HG03175 (cell line): ENCODE measurements around the gene TIA1.
A peak's percentile ranks its signal among the peaks of the same experiment; 100 is the strongest.
"Not testable (repeated sequence)": the region's sequence is repeated elsewhere in the genome, so short reads cannot be mapped to it uniquely, and the experiment has no call there.

Source experiments
- ATAC-seq: cut with Tn5 transposase; IDR thresholded peaks from one replicate; pipeline ENCODE4 v1.9.1; 2021; ENCODE audit warnings: mild to moderate bottlenecking, moderate library complexity; ENCODE audit not compliant: unreplicated experiment

The TIA1 gene, protein sequence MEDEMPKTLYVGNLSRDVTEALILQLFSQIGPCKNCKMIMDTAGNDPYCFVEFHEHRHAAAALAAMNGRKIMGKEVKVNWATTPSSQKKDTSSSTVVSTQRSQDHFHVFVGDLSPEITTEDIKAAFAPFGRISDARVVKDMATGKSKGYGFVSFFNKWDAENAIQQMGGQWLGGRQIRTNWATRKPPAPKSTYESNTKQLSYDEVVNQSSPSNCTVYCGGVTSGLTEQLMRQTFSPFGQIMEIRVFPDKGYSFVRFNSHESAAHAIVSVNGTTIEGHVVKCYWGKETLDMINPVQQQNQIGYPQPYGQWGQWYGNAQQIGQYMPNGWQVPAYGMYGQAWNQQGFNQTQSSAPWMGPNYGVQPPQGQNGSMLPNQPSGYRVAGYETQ

DNA sequence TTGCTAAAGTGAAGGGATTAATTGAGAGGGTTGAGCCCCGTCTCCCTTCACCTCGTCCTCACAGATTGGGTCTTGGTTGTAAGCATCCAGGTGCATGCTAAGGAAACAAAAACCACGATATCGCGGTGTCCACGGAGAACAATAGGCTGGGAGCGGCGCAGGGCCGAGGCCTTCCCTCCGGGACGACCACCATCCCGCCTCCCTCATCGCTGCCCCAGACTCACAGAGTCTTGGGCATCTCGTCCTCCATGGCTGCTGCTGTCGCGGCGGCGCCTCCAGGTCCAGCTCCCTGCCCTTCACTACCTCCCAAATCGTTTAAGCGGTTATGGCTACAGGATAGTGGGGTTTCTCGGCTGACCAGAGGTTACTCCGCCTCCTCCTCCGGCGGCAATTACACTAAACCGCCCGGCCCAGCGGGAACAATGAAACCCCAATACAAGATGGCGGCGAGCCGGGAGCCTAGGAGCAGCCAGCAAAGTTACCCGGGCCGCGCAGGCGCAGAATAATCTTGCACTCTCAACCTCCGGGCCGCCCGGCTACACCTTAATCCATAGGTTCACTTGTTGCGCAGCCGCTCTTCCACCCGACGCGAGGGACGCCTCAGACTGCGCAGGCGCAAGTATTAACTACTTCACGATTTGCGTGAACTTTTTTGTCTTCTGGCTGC, at the start of gene TIA1:
TSS of gene TIA1 (minus strand) at position 448 of the 667 bp plus-strand sequence. CDS start at position 250, 198 bp downstream.
- ATAC-seq, result peak; percentile 95

DNA sequence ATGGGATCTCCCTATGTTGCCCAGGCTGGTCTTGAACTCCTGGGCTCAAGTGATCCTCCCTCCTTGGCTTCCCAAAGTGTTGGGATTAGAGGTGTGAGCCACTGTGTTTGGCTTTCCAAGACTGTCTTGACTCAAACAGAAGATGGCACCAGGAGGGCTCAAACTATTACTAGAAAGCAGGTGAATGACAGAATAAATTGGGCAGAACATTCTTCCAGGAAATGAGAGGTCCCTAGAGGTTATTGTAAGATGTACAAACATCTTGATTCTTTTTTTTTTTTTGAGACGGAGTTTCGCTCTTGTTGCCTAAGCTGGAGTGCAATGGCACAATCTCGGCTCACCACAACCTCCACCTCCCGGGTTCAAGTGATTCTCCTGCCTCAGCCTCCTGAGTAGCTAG, 49.4 kb upstream of the TIA1 start:
- ATAC-seq, result not testable (repeated sequence)

DNA sequence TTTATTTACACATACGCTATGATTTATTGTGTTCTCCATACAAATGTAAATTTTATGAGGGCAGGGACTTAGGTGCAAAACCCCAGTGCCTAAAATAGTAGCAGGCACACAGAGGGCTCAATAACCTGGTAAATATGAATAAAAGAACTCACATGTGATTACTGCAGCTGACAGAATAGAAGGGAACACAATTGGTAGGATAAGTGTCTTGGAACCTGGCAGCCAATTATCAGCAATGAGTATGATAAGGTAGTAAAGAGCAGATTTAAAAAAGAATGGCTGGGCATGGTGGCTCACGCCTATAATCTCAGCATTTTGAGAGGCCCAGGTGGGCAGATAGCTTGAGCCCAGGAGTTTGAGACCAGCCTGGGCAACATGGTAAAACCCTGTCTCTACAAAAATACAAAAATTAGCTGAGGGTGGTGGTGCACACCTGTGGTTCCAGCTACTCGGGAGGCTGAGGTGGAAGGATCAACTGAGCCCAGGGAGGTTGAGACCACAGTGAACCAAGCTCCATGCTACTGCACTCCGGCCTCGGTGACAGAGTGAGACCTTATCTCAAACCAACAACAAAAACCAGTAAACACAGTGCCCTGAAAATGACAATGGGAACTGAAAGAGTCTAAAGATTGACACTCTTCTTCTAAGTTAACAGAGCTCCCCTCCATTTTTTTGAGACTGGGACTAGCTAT, 35.2 kb upstream of the TIA1 start:
- no peak for ATAC-seq

DNA sequence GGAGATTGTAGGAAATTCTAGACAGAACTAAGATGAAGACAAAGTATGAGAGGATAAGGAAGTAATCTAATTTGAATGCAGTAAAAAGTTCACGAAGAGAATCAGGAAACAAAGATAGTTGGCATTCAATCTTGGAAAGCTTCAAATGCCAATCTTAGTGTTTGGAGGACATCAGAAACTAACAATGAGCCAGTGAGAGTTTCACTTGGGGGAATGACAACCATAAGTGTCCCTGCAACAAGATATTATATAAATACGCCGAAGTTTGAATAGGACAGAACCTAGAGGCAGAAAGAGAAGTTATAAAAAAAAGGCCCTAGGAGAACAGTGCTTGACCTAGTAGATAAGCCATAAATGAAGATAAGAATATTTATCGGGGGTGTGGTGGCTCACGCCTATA, 34.0 kb upstream of the TIA1 start:
- ATAC-seq, result no peak

DNA sequence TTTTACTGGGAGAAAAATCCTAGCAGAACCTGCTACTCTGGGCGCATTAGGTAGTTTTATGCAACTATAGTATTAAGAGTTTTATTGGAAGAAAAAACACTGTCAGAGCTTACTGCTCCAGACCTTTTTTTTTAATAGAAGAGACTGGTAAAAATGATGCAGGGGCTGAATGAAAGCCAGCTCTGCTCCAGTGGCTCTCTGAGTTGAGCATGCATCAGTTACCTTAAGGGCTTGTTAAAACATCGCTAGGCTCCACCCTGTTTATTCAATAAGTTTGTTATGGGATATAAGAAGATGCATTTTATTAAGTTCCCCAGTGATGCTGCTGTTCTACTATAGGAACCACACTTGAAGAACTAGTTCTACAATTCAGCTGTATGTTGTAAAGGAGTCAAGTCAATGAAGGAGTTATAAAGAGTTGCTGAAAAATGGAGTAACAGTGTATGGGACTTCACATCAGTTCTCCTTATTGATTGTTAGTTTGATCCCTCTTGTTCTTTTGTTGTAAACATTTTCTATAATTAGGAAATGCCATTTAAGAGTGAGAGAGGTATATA, 31.9 kb upstream of the TIA1 start:
- ATAC-seq, result no peak

DNA sequence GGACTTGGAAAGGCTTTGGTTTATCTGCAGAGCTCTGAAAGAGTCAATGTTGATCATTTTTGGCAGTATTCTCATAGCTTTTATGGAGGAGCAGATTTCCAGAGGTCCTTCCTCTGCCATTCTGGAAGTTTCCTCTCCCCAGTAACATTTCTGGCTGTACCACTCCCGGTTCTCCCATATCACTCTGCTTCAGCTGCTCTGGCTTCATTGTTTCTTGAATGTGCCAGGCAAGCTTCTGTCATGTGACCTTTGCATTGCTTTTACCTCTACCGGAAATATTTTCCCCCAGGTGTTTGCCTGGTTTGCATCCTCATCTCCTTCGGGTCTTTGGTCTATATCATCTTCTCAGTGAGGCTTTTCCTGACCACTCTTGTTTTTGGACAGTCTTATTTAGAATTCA, 21.9 kb upstream of the TIA1 start:
- ATAC-seq, result no peak

DNA sequence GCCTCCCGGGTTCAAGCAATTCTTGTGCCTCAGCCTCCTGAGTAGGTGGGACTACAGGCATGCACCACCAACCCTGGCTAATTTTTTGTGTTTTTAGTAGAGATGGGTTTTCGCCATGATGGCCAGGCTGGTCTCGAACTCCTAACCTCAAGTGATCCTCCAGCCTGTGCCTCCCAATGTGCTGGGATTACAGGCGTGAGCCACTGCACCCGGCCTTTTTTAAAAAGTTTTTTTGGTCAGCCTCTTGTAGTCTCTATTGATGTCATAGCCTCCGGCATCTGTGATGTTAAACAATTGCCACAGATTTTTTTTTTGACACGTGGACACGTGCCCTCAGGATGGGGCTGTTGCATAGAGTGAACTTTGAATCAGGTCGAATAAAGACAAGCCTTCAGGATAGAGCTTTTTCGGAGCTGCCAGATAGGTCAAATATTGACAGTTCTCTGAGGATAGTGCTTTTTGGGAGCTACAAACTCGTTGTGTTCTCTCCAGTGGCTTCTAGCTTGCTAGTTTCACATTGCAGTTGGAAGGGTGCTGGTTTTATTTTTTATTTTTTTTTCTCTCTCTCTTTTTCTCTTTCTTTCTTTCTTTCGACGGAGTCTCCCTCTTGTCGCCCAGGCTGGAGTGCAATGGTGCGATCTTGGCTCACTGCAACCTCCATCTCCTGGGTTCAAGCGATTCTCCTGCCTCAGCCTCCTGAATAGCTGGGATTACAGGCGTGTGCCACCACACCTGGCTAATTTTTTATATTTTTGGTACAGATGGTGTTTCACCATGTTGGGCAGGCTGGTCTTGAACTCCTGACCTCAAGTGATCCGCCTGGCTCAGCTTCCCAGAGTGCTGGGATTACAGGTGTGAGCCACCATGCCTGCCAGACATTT, 21.2 kb upstream of the TIA1 start:
- not testable (repeated sequence) for ATAC-seq

DNA sequence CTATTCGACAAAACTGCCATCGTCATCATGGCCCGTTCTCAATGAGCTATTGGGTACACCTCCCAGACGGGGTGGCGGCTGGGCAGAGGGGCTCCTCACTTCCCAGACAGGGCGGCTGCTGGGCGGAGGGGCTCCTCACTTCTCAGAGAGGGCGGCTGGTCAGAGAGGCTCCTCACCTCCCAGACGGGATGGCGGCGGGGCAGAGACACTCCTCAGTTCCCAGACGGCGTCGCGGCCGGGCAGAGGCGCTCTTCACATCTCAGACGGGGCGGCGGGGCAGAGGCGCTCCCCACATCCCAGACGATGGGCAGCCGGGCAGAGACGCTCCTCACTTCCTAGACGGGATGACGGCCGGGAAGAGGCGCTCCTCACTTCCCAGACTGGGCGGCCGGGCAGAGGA, 18.5 kb upstream of the TIA1 start:
- not testable (repeated sequence) for ATAC-seq

DNA sequence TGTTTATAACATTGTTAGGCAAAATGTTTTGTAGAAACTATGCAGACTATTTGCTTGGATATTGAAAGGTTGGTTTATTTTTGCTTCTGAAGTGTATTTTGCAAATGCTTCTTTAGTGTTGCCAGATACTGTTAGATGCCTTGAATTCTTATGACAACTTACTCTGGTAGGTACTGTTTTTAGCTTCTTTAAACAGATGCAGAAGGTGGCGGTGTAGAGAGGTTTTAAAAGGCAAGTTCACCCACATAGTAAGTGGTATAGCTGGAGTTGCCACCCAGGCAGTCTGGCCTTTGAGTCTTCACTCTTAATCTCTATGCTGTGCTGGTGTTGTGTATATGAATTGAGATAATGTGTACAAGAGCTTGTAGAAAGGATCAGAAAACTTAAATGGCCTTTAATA, 13.1 kb upstream of the TIA1 start:
- ATAC-seq, result no peak

DNA sequence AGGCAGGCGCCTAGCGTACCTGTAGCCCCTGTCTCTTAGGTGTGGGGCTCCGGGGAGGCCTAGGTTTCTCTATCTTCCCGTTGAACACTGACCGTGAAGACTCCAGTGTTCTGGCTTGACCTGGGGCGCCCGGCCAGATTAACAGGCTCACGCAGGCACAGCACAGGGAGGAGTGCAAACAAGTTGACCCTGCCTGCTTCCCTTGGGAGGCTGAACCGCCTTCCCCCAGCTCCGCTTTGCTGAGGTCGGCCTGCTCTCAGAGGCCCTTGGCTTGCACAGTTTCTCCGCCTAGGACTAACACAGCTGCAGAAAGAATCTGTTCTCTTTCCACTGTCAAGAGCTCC, 10.1 kb upstream of the TIA1 start:
- ATAC-seq, result no peak

DNA sequence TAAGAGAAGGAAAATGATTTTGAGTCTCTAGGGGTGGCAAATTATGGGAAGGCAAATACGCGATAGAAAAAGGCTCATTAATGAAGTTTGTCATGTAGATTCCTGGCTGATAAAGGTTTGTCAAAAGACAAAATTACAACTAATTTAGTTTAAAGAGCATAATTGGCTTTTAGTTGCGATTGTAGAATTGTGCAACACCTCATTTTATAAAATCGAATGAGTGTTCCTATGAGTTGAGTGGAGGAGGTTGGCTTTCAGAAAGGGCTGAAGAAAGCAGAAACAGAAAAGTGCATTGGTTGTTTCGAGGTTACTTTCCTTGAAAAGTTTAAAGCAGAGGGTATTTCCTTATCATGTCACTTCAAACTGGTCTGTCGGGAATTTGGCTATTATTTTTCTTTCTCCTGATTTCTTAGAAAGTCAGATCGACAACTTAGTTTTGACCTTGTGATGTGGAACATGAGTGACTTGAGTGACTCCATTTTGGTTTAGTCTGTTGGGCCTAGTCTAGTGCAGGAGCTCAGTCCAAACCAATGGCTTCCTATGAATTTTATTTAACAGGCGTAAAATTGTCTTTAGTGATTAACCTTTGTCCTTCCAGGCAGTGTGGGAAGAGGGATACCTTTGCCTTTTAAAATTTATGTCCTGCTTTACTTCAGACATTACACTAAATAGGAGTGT, 7.3 kb upstream of the TIA1 start:
- no peak for ATAC-seq

DNA sequence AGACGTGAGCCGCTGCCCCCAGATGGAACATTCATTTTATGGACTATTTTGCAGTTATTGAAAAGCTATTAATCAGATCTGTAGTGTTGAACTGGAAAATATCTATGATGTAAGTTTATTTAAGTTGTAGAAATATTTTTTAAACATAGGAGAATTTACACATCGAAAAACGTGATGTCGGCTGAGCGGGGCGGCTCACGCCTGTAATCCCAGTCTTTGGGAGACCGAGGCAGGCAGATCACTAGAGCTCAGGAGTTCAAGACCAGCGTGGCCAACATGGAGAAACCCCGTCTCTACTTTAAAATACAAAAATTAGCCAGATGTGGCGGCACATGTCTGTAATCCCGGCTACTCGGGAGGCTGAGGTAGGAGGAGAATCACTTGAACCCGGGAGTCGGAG, 2.0 kb upstream of the TIA1 start:
- ATAC-seq, result no peak

DNA sequence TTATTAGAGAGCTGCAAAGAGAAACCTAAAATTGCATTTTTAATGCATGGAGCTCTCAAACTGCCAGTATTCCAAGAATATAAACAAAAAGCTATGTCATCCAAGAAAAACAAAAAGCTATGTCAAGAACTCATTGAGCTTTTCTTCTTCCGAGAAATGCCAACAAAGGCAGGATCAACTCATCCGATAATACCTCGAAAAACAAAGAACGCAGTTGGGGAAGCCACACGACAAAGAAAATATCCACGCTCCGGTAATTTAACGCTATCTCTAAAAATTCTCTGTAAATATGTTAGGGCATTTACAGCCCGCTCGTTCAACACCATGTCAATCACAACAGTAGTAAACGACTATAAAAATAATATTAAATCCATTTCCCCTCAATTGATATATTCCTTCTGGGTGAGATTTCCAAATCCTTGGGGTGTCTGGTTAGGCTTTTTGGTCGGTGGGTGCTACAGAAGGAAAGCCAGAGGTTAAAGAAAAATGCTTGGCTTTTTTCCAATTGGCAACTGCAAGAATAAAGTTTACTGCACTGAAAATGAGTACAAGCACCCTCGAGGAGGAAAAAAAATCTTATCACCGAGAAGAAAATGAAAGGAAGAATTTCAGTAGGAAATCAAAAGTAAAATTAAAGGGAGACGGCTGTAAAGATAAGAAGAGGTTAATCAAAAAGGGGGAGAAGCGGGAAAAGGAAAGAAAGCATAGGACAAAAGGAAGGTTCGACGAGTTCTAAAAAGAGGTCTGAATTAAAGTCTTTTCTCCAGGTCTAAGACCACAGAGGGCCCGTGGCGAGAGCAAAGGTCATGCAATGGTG, 856 bp downstream of the TIA1 start:
- no peak for ATAC-seq

DNA sequence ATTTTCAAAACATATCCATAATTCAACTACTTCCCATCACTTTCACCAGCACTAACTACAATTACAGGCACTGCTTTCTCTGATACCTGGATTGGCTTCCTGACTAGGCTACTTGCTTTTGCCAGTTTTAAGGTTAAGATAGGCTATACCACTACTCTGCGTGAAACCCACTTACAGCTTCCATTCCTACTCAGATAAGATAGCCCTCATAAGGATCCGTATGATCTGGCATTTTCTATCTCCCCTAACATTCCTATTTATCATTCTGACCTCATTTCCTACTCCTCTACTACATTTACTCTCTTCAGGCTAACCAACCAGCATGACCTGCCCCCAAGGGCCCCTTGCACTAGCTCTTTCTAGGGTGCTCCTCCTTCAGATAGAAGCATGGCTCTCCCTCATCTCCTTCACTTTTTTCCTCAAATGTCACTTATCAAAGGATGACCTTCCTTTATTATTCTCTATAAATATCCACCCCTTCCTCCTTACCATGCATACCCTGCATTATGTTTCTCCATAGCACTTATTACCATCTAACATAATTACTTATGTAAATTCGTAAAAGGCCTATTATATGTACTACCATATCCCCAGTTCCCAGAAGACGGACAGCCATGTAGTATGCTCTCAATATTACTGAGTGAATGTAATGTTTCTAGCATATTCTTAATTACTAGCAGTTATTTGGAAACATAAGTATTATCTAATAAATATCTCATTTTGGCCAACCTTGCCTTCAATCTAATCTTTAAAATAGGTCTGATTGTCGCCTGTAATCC, 4.4 kb downstream of the TIA1 start:
- no peak for ATAC-seq

DNA sequence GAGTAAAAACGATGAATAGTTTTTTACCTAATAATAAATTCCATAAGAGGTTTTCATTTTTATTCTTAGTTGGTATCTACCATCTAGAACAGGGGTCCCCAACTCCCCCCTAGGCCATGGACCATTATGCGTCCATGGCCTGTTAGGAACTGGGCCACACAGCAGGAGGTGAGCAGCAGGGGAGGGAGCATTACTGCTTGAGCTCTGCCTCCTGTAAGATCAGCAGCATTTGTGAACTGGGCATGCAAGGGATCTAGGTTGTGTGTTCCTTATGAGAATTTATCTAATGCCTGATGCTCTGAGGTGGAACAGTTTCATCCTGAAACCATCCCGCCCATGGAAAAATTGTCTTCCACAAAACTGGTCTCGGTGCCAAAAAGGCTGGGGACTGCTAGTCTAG, 5.9 kb downstream of the TIA1 start:
- no peak for ATAC-seq

DNA sequence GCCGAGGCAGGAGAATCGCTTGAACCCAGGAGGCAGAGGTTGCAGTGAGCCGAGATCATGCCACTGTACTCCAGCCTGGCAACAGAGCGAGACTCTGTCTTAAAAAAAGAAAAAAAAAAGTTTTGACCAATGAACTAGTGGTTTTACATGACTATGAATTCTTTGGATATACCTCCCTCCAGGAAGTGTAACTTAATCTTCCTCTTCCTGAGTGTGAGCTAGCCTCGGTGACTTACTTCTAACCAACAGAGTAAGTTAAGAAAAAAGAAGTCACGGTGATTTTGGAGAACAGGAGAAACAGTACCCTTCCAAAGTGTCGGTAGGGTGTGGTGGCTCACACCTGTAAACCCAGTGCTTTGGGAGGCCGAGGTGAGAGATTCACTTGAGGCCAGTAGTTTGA, 7.1 kb downstream of the TIA1 start:
- no peak for ATAC-seq

DNA sequence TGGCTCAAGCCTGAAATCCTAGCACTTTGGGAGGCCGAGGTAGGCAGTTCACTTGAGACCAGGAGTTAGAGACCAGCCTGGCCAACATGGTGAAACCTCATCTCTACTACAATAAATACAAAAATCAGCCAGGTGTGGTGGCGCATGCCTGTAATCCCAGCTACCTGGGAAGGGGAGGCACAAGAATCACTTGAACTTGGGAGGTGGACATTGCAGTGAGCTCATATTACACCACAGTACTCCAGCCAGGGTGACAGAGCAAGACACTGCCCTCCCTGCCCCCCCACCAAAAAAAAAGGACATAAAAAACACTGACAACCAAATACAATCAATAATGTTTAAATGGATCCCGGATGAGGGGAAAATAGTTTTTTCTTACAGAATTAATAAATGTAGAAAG, 7.8 kb downstream of the TIA1 start:
- ATAC-seq, result no peak

DNA sequence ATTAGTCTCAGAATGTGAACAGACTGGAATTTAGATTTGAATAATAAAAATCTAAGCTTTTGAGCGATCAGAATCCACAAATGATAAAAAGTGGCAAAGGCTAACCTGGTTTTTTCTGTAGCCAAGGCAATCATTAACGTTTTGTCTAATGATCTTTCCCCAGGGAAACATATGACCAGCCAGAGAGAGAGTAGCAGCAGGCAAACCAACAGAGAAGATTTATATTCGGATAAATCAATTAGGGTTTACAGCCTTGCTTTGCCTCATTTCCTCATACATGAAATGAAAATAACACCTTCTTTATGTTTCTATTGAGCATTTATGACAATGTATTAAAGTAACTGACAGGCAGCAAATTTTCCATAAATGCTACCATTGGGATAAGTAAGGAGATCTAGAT, 14.5 kb downstream of the TIA1 start:
- ATAC-seq, result no peak

DNA sequence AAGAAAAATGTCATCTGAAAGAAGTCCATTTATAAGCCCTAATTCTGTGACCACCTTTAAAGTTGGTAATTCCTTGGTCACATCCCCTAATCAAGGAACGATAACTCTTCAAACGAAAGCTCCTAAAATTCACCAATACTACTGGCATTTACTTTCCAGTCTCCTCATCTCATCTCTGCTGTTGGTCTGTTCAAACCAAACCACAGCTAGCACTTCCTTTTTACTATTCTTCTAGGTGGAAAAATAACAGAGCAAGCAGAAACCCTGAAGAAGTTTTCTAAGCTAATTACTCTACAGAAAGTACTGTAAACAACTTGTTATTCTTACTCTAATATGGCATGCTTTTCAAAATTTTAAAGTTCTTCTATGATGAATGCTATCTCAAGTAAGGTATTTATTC, 21.6 kb downstream of the TIA1 start:
- no peak for ATAC-seq
